SK-N-SH (cell line): ENCODE measurements around the gene MAML3. TPM values are rescaled to one million over a fixed set of nuclear protein-coding genes. Genes with fewer than 3 reads are reported as not detected.

ENCODE experiments used
- CTCF ChIA-PET: fragments of 300-600, 350-600 bp; formaldehyde crosslinking; extraction: SDS; loops from one replicate; lab custom pipeline; 2021; lab: Yijun Ruan, JAX
- POLR2A ChIA-PET: fragments of 350-600 bp; sonication (Branson Sonifier 250); formaldehyde crosslinking; extraction: SDS; loops from one replicate; lab custom pipeline; 2020; ENCODE audit warnings: antibody characterized with exemption, inconsistent platforms; lab: Yijun Ruan, JAX
- DNase-seq: peaks from one replicate; pipeline ENCODE4 v3.0.0; 2012
- H2AFZ ChIP-seq: fragments of 200-600 bp; sonication (generic); 2 replicates; pipeline ENCODE4 v1.8.1; 2016; ENCODE audit warnings: antibody characterized with exemption, mild to moderate bottlenecking, low read depth
- H3F3A ChIP-seq: fragments of 200-600 bp; sonication (generic); replicated peaks from 2 replicates; pipeline ENCODE3; 2016; ENCODE audit warnings: antibody characterized with exemption, mild to moderate bottlenecking; ENCODE audit not compliant: insufficient read depth
- H3K27ac ChIP-seq, 2 experiments: fragments of 200-500 bp in 1 of 2; fragments of 200-600 bp in 1 of 2; sonication (Bioruptor generic) in 1 of 2; sonication (generic), shearing (Covaris generic) in 1 of 2; 2 replicates each; pipeline versions ENCODE4 v1.5.1 to v1.6.1; 2014 to 2016; ENCODE audit warnings: low read depth in 2 of 2, inconsistent platforms in 1 of 2, low read length in 1 of 2, mild to moderate bottlenecking in 1 of 2, mixed read lengths in 1 of 2
- H3K27me3 ChIP-seq: fragments of 200-600 bp; sonication (generic), shearing (Covaris generic); 2 replicates; pipeline ENCODE4 v1.6.1; 2016; ENCODE audit warnings: mixed run types; ENCODE audit not compliant: insufficient read depth
- H3K36me3 ChIP-seq, 2 experiments: fragments of 200-500 bp in 1 of 2; fragments of 200-600 bp in 1 of 2; sonication (Bioruptor generic) in 1 of 2; sonication (generic) in 1 of 2; replicated peaks in 1 of 2; 2 replicates each; pipeline versions ENCODE3 to v1.5.1; 2014 to 2016; ENCODE audit warnings: low read length in 1 of 2, mild to moderate bottlenecking in 1 of 2; ENCODE audit not compliant: insufficient read depth in 2 of 2, control insufficient read depth in 1 of 2
- H3K4me1 ChIP-seq, 2 experiments: fragments of 200-500 bp in 1 of 2; fragments of 200-600 bp in 1 of 2; sonication (Bioruptor generic) in 1 of 2; sonication (generic), shearing (Covaris generic) in 1 of 2; 2 replicates each; pipeline versions ENCODE4 v1.5.1 to v1.6.1; 2014 to 2016; ENCODE audit warnings: low read depth in 1 of 2, low read length in 1 of 2, mixed run types in 1 of 2; ENCODE audit not compliant: insufficient read depth in 2 of 2, control insufficient read depth in 1 of 2
- H3K4me2 ChIP-seq: fragments of 200-600 bp; sonication (generic), shearing (Covaris generic); 2 replicates; pipeline ENCODE4 v1.6.1; 2017; ENCODE audit warnings: mixed run types
- H3K4me3 ChIP-seq, 2 experiments: fragments of 200-500 bp in 1 of 2; fragments of 200-600 bp in 1 of 2; sonication (Bioruptor generic) in 1 of 2; sonication (generic), shearing (Covaris generic) in 1 of 2; 2 replicates each; pipeline versions ENCODE4 v1.5.1 to v1.8.1; 2014 to 2016; ENCODE audit warnings: low read depth in 2 of 2, inconsistent platforms in 1 of 2, low read length in 1 of 2, mild to moderate bottlenecking in 1 of 2, mixed read lengths in 1 of 2, moderate library complexity in 1 of 2
- H3K79me2 ChIP-seq: fragments of 200-600 bp; sonication (generic); 2 replicates; pipeline ENCODE4 v1.8.1; 2017; ENCODE audit warnings: mild to moderate bottlenecking; ENCODE audit not compliant: insufficient read depth
- H3K9ac ChIP-seq: fragments of 200-600 bp; sonication (generic); 2 replicates; pipeline ENCODE4 v1.6.1; 2017; ENCODE audit warnings: mixed run types
- H3K9me2 ChIP-seq: fragments of 200-600 bp; sonication (generic); 2 replicates; pipeline ENCODE4 v1.6.1; 2017; ENCODE audit warnings: mixed run types
- H3K9me3 ChIP-seq: fragments of 200-600 bp; sonication (generic); 2 replicates; pipeline ENCODE4 v1.6.1; 2017; ENCODE audit warnings: mixed run types, mild to moderate bottlenecking, moderate library complexity
- H4K20me1 ChIP-seq: fragments of 200-600 bp; sonication (generic); 2 replicates; pipeline ENCODE4 v1.6.1; 2017; ENCODE audit warnings: mild to moderate bottlenecking, mixed run types; ENCODE audit not compliant: insufficient read depth
- CHD2 ChIP-seq: fragments of 150-350 bp; IDR thresholded peaks from 2 replicates; pipeline ENCODE4 v1.6.1; 2018; ENCODE audit warnings: low read length; ENCODE audit not compliant: partially characterized antibody
- EP300 ChIP-seq, 2 experiments: IDR thresholded peaks; 2 replicates each; pipeline versions ENCODE4 v1.4.0 to v1.6.1; 2012; ENCODE audit warnings: borderline replicate concordance in 1 of 2, low read depth in 1 of 2, low read length in 1 of 2
- FOSL2 ChIP-seq: IDR thresholded peaks from 2 replicates; pipeline ENCODE4 v1.4.0; 2012; ENCODE audit warnings: low read depth, mild to moderate bottlenecking, moderate library complexity, borderline replicate concordance
- FOXJ3 ChIP-seq: sonication (generic); formaldehyde crosslinking; IDR thresholded peaks from 2 replicates; pipeline ENCODE4 v1.5.1; 2020; ENCODE audit warnings: mild to moderate bottlenecking, missing genetic modification reagents
- GATA2 ChIP-seq: sonication (generic); formaldehyde crosslinking; IDR thresholded peaks from 2 replicates; pipeline ENCODE4 v1.5.0; 2020; ENCODE audit warnings: mild to moderate bottlenecking, missing genetic modification reagents
- JUND ChIP-seq: IDR thresholded peaks from 2 replicates; pipeline ENCODE4 v1.4.0; 2012
- MXI1 ChIP-seq: IDR thresholded peaks from 2 replicates; pipeline ENCODE4 v1.6.1; 2012; ENCODE audit warnings: mild to moderate bottlenecking, low read depth, low read length, improper control_type of control experiment
- NRF1 ChIP-seq: IDR thresholded peaks from 2 replicates; pipeline ENCODE4 v1.6.1; 2012; ENCODE audit warnings: low read depth, mild to moderate bottlenecking, low read length
- RXRA ChIP-seq: IDR thresholded peaks from 2 replicates; pipeline ENCODE4 v1.4.0; 2012; ENCODE audit warnings: low read depth, mild to moderate bottlenecking, borderline replicate concordance
- TAF1 ChIP-seq: IDR thresholded peaks from 2 replicates; pipeline ENCODE4 v1.6.1; 2012; ENCODE audit warnings: low read depth, mild to moderate bottlenecking, low read length, moderate library complexity, borderline replicate concordance
- TCF12 ChIP-seq: IDR thresholded peaks from 2 replicates; pipeline ENCODE4 v1.4.0; 2012
- YY1 ChIP-seq: IDR thresholded peaks from 2 replicates; pipeline ENCODE4 v1.4.0; 2012; ENCODE audit warnings: low read depth, mild to moderate bottlenecking
- WGBS: methylation state at CpG from one replicate; pipeline ENCODE4 v1.1.6; 2017; ENCODE audit warnings: low lambda C conversion rate; 5-methylcytosine and 5-hydroxymethylcytosine counted together
- polyA plus RNA-seq, 3 experiments: library from polyadenylated mRNA; depleted of rRNA; stranded (reverse); fragments of >200 nt; gene quantifications; 2 replicates each; pipeline ENCODE4 v1.2.3, GENCODE V29; 2012
- TF ChIP-seq, protein P1 (sequence below): IDR thresholded peaks from 2 replicates; pipeline ENCODE4 v1.4.0; 2012; ENCODE audit warnings: low read depth
- TF ChIP-seq, protein P2 (sequence below): IDR thresholded peaks from 2 replicates; pipeline ENCODE4 v1.4.0; 2012; ENCODE audit warnings: low read depth, borderline replicate concordance
- TF ChIP-seq, protein P3 (sequence below): IDR thresholded peaks from 2 replicates; pipeline ENCODE4 v1.6.1; 2012; ENCODE audit warnings: mild to moderate bottlenecking, low read depth, low read length, moderate library complexity
- TF ChIP-seq, protein P4 (sequence below): fragments of 150-350 bp; IDR thresholded peaks from 2 replicates; pipeline ENCODE4 v1.6.1; 2017; ENCODE audit warnings: antibody characterized with exemption, low read length, low read depth, borderline replicate concordance
- TF ChIP-seq, protein P5 (sequence below): fragments of 150-350 bp; IDR thresholded peaks from 2 replicates; pipeline ENCODE4 v1.6.1; 2016; ENCODE audit warnings: mild to moderate bottlenecking, low read depth, low read length
- TF ChIP-seq, protein P6 (sequence below): fragments of 200-600 bp; sonication (generic); IDR thresholded peaks from 2 replicates; pipeline ENCODE4 v1.6.1; 2017; ENCODE audit warnings: antibody characterized with exemption, mild to moderate bottlenecking, moderate library complexity
- TF ChIP-seq, protein P7 (sequence below): IDR thresholded peaks from 2 replicates; pipeline ENCODE4; 2012

The MAML3 gene
- polyA plus RNA-seq, 1 of the 3 experiments (the other 2 are of a cell fraction) = 5.3 TPM

DNA sequence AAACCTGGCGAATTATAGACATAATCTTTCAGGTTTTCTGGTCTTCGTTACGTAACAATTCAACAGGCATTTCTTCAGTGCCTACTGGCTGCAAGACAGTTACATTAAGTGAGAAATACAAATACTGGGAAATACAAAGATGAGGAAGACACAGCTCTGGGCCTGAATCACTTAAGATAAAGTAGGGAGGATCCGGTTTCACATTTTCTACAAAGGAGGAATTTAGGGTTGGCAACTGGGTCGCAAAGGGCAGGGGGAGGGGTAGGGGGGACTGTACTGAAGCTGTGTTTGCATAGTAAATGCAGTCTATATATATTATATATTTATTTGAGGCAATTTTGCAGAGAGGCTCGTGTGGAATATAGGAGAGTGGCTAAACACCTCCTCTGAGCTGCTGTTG, 107.4 kb downstream of the MAML3 start:
- no peaks in the 10 kb centered on the region for H3K9me2 ChIP-seq
- no peaks in the 10 kb centered on the region for H3K36me3 ChIP-seq
- H3K27me3 ChIP-seq = no peaks in the 10 kb centered on the region
- CTCF ChIA-PET = interaction anchor here (1.8 kb wide), 1 partner anchor 312 kb away, joined by 5 read pairs; no protein-coding TSS in a partner anchor
- H4K20me1 ChIP-seq = no peaks in the 10 kb centered on the region
- H3F3A ChIP-seq = peaks cover 3% of the 10 kb centered on the region
- H3K4me2 ChIP-seq = 0 out of 2 replicates have a peak overlapping the region, but pooled peaks have one; percentile 7
- no peak overlapping the region for H3K9ac ChIP-seq
- no peak for DNase-seq
- peak overlapping the region in 1 of 2 experiments; percentile 100; a peak in 2 of 4 replicates for H3K27ac ChIP-seq
- H2AFZ ChIP-seq = no peak overlapping the region
- no peaks in the 10 kb centered on the region for H3K79me2 ChIP-seq
- TF ChIP-seq, protein P1, sequence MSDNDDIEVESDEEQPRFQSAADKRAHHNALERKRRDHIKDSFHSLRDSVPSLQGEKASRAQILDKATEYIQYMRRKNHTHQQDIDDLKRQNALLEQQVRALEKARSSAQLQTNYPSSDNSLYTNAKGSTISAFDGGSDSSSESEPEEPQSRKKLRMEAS = no peak
- TF ChIP-seq FOSL2 = no peak
- no peak for TF ChIP-seq FOXJ3 (CRISPR knock-in tag)
- TF ChIP-seq RXRA = no peak
- no peak for TF ChIP-seq MXI1
- TF ChIP-seq YY1 = no peak
- no peak for TF ChIP-seq EP300 (IDR thresholded peaks at IDR 0.05; ENCODE audit: borderline replicate concordance in 1 of 2, low read depth in 1 of 2, low read length in 1 of 2)
- TF ChIP-seq, protein P2, sequence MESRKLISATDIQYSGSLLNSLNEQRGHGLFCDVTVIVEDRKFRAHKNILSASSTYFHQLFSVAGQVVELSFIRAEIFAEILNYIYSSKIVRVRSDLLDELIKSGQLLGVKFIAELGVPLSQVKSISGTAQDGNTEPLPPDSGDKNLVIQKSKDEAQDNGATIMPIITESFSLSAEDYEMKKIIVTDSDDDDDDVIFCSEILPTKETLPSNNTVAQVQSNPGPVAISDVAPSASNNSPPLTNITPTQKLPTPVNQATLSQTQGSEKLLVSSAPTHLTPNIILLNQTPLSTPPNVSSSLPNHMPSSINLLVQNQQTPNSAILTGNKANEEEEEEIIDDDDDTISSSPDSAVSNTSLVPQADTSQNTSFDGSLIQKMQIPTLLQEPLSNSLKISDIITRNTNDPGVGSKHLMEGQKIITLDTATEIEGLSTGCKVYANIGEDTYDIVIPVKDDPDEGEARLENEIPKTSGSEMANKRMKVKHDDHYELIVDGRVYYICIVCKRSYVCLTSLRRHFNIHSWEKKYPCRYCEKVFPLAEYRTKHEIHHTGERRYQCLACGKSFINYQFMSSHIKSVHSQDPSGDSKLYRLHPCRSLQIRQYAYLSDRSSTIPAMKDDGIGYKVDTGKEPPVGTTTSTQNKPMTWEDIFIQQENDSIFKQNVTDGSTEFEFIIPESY = no peak
- no peak for TF ChIP-seq CHD2
- TF ChIP-seq TAF1 = no peak
- TF ChIP-seq, protein P3, sequence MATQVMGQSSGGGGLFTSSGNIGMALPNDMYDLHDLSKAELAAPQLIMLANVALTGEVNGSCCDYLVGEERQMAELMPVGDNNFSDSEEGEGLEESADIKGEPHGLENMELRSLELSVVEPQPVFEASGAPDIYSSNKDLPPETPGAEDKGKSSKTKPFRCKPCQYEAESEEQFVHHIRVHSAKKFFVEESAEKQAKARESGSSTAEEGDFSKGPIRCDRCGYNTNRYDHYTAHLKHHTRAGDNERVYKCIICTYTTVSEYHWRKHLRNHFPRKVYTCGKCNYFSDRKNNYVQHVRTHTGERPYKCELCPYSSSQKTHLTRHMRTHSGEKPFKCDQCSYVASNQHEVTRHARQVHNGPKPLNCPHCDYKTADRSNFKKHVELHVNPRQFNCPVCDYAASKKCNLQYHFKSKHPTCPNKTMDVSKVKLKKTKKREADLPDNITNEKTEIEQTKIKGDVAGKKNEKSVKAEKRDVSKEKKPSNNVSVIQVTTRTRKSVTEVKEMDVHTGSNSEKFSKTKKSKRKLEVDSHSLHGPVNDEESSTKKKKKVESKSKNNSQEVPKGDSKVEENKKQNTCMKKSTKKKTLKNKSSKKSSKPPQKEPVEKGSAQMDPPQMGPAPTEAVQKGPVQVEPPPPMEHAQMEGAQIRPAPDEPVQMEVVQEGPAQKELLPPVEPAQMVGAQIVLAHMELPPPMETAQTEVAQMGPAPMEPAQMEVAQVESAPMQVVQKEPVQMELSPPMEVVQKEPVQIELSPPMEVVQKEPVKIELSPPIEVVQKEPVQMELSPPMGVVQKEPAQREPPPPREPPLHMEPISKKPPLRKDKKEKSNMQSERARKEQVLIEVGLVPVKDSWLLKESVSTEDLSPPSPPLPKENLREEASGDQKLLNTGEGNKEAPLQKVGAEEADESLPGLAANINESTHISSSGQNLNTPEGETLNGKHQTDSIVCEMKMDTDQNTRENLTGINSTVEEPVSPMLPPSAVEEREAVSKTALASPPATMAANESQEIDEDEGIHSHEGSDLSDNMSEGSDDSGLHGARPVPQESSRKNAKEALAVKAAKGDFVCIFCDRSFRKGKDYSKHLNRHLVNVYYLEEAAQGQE = no peak
- TF ChIP-seq JUND = no peak
- TF ChIP-seq, protein P4, sequence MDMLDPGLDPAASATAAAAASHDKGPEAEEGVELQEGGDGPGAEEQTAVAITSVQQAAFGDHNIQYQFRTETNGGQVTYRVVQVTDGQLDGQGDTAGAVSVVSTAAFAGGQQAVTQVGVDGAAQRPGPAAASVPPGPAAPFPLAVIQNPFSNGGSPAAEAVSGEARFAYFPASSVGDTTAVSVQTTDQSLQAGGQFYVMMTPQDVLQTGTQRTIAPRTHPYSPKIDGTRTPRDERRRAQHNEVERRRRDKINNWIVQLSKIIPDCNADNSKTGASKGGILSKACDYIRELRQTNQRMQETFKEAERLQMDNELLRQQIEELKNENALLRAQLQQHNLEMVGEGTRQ = no peak
- TF ChIP-seq, protein P5, sequence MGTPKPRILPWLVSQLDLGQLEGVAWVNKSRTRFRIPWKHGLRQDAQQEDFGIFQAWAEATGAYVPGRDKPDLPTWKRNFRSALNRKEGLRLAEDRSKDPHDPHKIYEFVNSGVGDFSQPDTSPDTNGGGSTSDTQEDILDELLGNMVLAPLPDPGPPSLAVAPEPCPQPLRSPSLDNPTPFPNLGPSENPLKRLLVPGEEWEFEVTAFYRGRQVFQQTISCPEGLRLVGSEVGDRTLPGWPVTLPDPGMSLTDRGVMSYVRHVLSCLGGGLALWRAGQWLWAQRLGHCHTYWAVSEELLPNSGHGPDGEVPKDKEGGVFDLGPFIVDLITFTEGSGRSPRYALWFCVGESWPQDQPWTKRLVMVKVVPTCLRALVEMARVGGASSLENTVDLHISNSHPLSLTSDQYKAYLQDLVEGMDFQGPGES = no peak
- TF ChIP-seq, protein P6, sequence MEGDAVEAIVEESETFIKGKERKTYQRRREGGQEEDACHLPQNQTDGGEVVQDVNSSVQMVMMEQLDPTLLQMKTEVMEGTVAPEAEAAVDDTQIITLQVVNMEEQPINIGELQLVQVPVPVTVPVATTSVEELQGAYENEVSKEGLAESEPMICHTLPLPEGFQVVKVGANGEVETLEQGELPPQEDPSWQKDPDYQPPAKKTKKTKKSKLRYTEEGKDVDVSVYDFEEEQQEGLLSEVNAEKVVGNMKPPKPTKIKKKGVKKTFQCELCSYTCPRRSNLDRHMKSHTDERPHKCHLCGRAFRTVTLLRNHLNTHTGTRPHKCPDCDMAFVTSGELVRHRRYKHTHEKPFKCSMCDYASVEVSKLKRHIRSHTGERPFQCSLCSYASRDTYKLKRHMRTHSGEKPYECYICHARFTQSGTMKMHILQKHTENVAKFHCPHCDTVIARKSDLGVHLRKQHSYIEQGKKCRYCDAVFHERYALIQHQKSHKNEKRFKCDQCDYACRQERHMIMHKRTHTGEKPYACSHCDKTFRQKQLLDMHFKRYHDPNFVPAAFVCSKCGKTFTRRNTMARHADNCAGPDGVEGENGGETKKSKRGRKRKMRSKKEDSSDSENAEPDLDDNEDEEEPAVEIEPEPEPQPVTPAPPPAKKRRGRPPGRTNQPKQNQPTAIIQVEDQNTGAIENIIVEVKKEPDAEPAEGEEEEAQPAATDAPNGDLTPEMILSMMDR = no peak
- no peak for TF ChIP-seq NRF1
- TF ChIP-seq, protein P7, sequence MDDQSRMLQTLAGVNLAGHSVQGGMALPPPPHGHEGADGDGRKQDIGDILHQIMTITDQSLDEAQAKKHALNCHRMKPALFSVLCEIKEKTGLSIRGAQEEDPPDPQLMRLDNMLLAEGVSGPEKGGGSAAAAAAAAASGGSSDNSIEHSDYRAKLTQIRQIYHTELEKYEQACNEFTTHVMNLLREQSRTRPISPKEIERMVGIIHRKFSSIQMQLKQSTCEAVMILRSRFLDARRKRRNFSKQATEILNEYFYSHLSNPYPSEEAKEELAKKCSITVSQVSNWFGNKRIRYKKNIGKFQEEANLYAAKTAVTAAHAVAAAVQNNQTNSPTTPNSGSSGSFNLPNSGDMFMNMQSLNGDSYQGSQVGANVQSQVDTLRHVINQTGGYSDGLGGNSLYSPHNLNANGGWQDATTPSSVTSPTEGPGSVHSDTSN = no peak
- TF ChIP-seq TCF12 = no peak
- TF ChIP-seq GATA2 (CRISPR knock-in tag) = no peak
- 79% methylated on average over 6 of the region's 6 CpGs for WGBS
- H3K4me1 ChIP-seq = peaks cover 9 to 41% of the 10 kb centered on the region in 2 experiments; a peak in 3 of 4 replicates
- POLR2A ChIA-PET = no interaction called here
- no peak overlapping the region for H3K4me3 ChIP-seq
- no peaks in the 10 kb centered on the region for H3K9me3 ChIP-seq
